Astrocyte of the hippocampus (primary cell): ENCODE results near the gene UFM1.
A peak's percentile ranks its signal among the peaks of the same experiment; 100 is the strongest.
"Not testable (repeated sequence)": the region's sequence is repeated elsewhere in the genome, so short reads cannot be mapped to it uniquely, and the experiment has no call there.

Experiments
- DNase-seq: peaks from one replicate; pipeline ENCODE4 v3.0.0; 2011; ENCODE audit warnings: low read depth, low spot score

The UFM1 gene

DNA sequence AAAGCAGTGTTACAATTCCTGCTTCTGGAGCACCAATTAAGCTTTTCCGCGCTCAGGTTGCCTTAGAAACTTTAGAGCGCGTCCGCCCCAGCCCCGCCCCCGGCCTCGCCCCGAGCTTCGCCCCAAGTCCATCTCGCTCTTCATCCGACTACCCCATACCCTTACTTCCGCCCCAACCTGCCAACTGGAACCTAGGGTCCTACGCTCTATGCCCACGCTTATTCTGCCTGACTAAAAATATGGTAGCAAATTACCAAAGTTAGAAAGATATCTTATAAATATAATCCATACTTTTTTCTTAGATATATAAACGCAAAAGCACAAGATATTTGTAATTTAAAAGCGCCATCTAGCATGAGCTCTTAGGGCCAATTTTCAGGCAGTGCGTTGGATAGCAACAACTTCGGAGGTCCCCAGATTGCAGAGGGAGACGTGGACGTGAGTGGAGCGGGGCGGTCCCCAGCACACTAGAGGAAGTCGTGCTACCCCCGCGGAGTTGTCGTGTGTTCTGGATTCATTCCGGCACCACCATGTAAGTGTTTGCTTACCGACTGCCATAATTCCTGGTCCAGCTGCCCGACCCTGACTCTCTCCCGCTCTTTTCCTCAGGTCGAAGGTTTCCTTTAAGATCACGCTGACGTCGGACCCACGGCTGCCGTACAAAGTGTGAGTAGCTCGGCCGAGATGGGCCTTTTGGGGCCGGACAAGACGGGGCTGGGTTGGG, at the start of gene UFM1:
Gene UFM1 (plus strand): TSS at position 462 of the 724 bp plus-strand sequence. CDS start 69 bp downstream, at position 531.
- peak; percentile 95 for DNase-seq

GRCh38 chr13:38301236-38301635, 48.4 kb upstream of the UFM1 start:
- DNase-seq: no peak

DNA sequence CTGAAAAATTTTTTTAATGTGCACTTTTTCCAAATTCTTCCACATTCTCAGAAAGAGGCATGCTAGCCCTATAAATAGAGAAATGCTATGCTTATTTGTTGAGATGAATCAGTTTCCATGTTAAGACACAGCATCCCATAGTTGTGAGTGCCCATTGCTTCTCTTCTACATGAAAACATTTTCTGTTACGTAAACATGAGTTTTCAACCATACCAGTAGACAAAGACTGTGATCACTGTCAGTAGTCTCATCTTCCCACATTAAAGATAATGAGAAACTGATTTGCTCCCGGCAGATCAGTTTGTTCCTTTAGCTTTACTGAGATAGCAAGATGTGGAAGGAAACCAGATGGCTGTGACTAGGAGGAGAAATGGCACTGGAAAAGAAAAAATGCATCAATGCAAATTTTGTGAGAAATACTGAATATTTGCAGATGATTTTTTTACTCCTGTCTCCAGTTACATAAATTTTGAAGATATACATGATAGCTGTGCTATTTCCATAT, 45.8 kb upstream of the UFM1 start:
- no peak for DNase-seq

GRCh38 chr13:38308736-38309135, 40.9 kb upstream of the UFM1 start:
- DNase-seq: peak; percentile 12

- no peak for DNase-seq
Observed at GRCh38 chr13:38309397-38309796, 40.3 kb upstream of the UFM1 start.

DNA sequence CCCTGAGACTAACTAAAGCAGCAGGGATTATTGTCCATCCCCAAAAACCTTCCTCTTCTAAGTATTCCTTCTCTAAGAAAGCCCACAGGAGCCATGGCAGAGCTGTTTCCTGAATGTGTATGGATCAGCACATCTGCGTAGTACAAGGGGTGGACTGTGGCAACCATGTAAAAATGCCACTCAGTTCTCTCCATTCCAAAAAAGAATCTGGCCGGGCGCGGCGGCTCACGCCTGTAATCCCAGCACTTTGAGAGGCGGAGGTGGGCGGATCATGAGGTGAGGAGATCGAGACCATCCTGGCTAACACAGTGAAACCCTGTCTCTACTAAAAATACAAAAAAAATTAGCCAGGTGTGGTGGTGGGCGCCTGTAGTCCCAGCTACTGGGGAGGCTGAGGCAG, 38.5 kb upstream of the UFM1 start:
- not testable (repeated sequence) for DNase-seq

- no peak for DNase-seq
Observed at GRCh38 chr13:38316129-38316528, 33.5 kb upstream of the UFM1 start.

- no peak for DNase-seq
Observed at GRCh38 chr13:38321654-38322053, 28.0 kb upstream of the UFM1 start.

- no peak for DNase-seq
Observed at GRCh38 chr13:38325426-38325825, 24.2 kb upstream of the UFM1 start.

GRCh38 chr13:38328699-38329098, 21.0 kb upstream of the UFM1 start:
- DNase-seq: no peak

GRCh38 chr13:38334845-38335244, 14.8 kb upstream of the UFM1 start:
- DNase-seq: no peak

- no peak for DNase-seq
Observed at GRCh38 chr13:38338089-38338488, 11.6 kb upstream of the UFM1 start.

GRCh38 chr13:38340624-38341023, 9.0 kb upstream of the UFM1 start:
- no peak for DNase-seq

DNA sequence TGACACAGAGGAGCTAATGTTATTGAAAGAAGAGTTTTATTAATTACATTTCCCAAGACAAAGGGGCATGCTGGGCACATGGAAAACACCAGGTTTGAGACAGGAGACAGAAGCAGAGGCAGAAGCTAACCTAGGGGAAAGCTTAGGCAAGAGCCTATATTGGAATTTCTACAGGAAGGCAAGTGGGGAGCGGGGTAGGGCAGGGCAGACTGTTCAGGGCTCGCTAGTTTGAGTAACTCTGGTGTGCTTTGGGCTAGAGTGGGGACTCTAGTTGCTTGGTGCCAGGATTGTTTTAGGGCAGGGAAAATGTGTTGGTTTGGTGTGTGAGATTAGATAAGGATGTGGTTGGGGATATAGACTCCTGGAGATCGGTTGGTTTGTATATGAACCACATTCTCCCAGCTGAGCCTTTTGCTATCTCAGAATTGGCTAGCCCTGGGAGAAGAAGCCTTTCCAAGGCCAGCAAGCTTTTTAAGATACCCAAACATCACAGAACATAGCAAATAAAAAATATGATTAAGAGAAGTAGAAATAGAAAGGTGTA, 8.4 kb upstream of the UFM1 start:
- DNase-seq: no peak

GRCh38 chr13:38346764-38347163, 2.9 kb upstream of the UFM1 start:
- no peak for DNase-seq

DNA sequence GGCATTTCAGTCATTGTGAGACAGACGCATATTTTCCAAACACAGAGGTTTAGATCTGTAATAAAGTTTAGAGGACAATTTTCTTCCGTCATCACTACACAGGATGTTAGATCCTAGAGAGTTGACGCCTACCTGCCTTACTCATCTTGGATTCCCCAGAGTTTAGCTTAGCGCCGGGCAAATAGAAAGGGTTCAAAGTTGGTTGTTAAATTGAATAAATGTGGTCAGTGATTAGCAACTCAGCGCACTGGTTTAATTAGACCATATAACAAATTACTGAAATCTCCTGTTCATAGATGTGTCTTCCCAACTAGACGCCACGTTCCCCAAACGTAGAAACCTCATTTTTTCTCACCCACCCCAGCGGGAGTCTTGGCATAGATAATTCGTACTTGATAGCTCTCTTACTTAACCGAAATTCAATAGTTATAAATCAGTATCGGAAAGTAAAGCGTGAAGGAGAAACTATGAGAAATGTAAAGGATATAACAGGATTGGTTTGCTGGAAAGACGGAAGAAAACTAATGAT, 726 bp upstream of the UFM1 start:
- no peak for DNase-seq

DNA sequence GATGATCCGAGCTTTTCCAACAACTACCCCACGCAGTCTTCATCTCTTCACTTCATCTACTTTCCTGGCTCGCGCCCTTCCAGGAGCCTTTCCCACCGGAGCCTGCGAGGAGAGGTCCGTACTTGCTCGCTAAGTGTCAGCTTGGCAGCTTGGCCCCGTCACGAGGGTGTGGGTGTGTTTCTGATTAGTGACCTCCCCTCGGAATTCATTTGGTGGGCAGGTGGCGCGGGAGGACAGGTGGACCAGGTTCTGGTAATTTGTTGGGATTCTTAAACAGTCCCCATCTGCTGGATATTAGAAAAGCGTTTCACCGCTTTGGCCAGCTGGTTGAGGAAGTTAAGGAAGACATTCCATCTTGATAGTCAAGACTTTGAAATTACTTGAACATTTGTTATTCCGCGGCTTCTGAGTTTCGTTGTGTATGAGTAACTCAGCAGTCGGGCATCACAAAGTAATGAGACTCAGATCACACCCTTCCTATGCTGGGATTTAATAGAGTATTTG, 515 bp downstream of the UFM1 start:
- peak; percentile 78 for DNase-seq

- DNase-seq: no peak
Observed at GRCh38 chr13:38355595-38356119, 6.0 kb downstream of the UFM1 start.

GRCh38 chr13:38358684-38359083, 9.0 kb downstream of the UFM1 start:
- DNase-seq: no peak

DNA sequence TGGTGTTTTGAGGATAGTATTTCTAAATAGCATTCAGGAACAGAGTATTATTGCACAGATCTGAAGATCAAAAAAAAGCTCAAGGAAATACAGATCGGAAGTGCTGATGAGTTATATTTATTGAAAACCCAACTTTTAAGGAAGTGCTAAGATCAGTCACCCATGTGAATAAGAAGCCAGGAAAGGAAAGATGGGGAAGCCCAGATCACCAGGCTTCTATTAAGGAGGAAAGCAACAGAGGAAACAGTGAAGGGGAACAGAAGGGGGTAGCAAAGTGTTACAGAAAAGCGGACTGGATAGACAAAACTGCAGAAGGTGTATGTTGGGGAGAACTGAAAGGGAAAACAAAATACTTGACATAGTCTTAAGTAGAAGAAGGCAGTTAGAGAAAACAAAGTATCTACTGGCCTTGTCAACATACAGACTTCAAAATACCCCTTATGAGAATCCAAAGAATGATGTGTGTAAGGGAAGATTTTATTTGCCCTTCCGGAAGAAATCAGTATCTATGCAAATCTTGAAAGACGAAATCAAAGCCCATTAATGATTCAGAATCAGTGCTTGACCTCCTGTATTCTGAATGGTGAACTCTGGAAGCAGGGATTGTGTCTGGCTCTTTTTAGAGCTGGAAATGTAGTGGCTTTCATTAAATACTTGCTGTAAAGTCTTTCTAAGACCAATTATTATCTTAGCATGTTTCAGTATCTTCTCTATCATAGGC, 12.1 kb downstream of the UFM1 start:
- no peak for DNase-seq

DNA sequence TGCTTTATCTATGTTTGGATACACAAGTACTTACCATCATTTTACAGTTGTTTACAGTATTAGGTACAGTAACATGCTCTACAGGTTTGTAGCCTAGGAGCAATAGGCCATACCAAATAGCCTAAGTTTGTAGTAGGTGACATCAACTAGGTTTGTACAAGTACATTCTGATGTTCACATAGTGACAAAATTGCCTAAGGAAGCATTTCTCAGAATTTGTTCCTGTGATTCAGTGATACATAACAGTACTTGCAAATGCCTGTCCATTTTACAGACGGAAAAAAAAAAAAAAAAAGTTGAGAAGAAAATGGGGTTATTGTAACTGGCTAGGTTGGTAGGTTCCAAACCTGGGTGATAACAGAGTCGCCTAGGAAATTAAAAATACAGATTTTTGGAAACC, 13.6 kb downstream of the UFM1 start:
- no peak for DNase-seq

DNA sequence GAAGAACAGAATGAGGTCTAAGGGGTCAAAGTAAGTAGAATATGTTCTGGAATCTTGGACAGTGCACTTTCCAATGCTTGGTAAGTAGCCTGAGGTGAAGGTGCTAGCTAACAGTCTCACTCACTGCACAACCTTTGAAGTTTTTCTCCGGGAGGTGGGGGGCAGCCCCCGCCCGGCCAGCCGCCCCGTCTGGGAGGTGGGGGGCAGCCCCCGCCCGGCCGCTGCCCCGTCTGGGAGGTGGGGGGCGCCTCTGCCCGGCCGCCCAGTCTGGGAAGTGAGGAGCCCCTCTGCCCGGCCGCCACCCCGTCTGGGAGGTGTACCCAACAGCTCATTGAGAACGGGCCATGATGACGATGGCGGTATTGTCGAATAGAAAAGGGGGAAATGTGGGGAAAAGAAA, 14.1 kb downstream of the UFM1 start:
- DNase-seq: not testable (repeated sequence)
